K562 (cell line): ENCODE results near the gene HRH1. TPM values are rescaled to one million over a fixed set of nuclear protein-coding genes. Genes with fewer than 3 reads are reported as not detected.

ENCODE experiments used
- AFF4 ChIP-seq: sonication (generic); formaldehyde crosslinking; IDR thresholded peaks from 2 replicates; pipeline ENCODE4 v1.8.0; 2023; ENCODE audit warnings: mild to moderate bottlenecking, missing genetic modification reagents
- ASH1L ChIP-seq: fragments of 450-650 bp; IDR thresholded peaks from 2 replicates; pipeline ENCODE4 v1.6.1; 2018; ENCODE audit warnings: borderline replicate concordance, mild to moderate bottlenecking, low read depth; ENCODE audit not compliant: partially characterized antibody
- CREM ChIP-seq: IDR thresholded peaks from 2 replicates; pipeline ENCODE4 v1.6.1; 2014; ENCODE audit warnings: antibody characterized with exemption, low read depth
- FOXA3 ChIP-seq, 2 experiments: fragments of 450-650 bp in 1 of 2; sonication (generic) in 1 of 2; formaldehyde crosslinking; IDR thresholded peaks in 1 of 2; conservative IDR thresholded peaks in 1 of 2; 2 replicates each; pipeline versions ENCODE4 v1.4.0 to v1.8.0; 2020 to 2022; ENCODE audit warnings: mild to moderate bottlenecking in 2 of 2, missing genetic modification reagents in 1 of 2
- GABPA ChIP-seq: fragments of 200-800 bp; sonication (Bioruptor generic); conservative IDR thresholded peaks from 2 replicates; pipeline ENCODE4 v1.6.1; 2016; ENCODE audit warnings: low read depth, missing genetic modification characterization, missing compliant biosample characterization
- KDM5B ChIP-seq: fragments of 200-600 bp; sonication (generic); IDR thresholded peaks from 2 replicates; pipeline ENCODE4 v1.6.1; 2012; ENCODE audit warnings: low read depth, mild to moderate bottlenecking, moderate library complexity, low read length, control low read depth, inconsistent platforms; ENCODE audit not compliant: insufficient replicate concordance
- MBD2 ChIP-seq: sonication (generic); IDR thresholded peaks from 2 replicates; pipeline ENCODE4 v1.6.1; 2016; ENCODE audit warnings: low read depth, borderline replicate concordance
- NR3C1 ChIP-seq: sonication (generic); formaldehyde crosslinking; IDR thresholded peaks from 2 replicates; pipeline ENCODE4 v1.8.1; 2022; ENCODE audit warnings: missing genetic modification reagents
- OTX1 ChIP-seq: fragments of 450-650 bp; formaldehyde crosslinking; IDR thresholded peaks from 2 replicates; pipeline ENCODE4 v1.4.0; 2022; ENCODE audit warnings: mild to moderate bottlenecking
- POU5F1 ChIP-seq: fragments of 150-350 bp; IDR thresholded peaks from 2 replicates; pipeline ENCODE4 v1.6.1; 2014; ENCODE audit warnings: borderline replicate concordance, low read length, low read depth, mild to moderate bottlenecking; ENCODE audit not compliant: partially characterized antibody
- PTBP1 ChIP-seq: fragments of 200-400 bp; formaldehyde crosslinking; IDR thresholded peaks from 2 replicates; pipeline ENCODE4 v1.6.1; 2017; ENCODE audit warnings: low read depth, low read length
- SIN3A ChIP-seq, 2 experiments: fragments of 150-350 bp in 1 of 2; IDR thresholded peaks; 2 replicates each; pipeline ENCODE4 v1.6.1; 2011 to 2016; ENCODE audit warnings: borderline replicate concordance in 2 of 2, low read depth in 2 of 2, low read length in 2 of 2, mild to moderate bottlenecking in 2 of 2, moderate library complexity in 2 of 2; ENCODE audit not compliant: control insufficient read depth in 1 of 2
- TBP ChIP-seq: optimal IDR thresholded peaks from 2 replicates; pipeline ENCODE3; 2011; ENCODE audit warnings: low read depth, low read length, improper control_type of control experiment
- THRB ChIP-seq: fragments of 450-650 bp; formaldehyde crosslinking; conservative IDR thresholded peaks from 2 replicates; pipeline ENCODE4 v1.4.0; 2022; ENCODE audit warnings: mild to moderate bottlenecking, missing genetic modification characterization
- ZNF175 ChIP-seq: fragments of 200-800 bp; sonication (Bioruptor generic); IDR thresholded peaks from 2 replicates; pipeline ENCODE4 v1.6.1; 2016; ENCODE audit warnings: low read depth, mild to moderate bottlenecking, missing genetic modification characterization, missing compliant biosample characterization
- ZNF395 ChIP-seq: fragments of 200-800 bp; sonication (Bioruptor generic); IDR thresholded peaks from 2 replicates; pipeline ENCODE4 v1.6.1; 2017; ENCODE audit warnings: missing genetic modification characterization, missing compliant biosample characterization
- ZNF696 ChIP-seq: fragments of 250-450 bp; sonication (Bioruptor Pico); conservative IDR thresholded peaks from 2 replicates; pipeline ENCODE4 v1.4.0; 2020; ENCODE audit warnings: mild to moderate bottlenecking, moderate library complexity
- ZNF766 ChIP-seq: fragments of 200-800 bp; sonication (Bioruptor generic); conservative IDR thresholded peaks from 2 replicates; pipeline ENCODE4 v1.6.1; 2016; ENCODE audit warnings: missing genetic modification characterization, missing compliant biosample characterization
- polyA plus RNA-seq, 8 experiments: library from polyadenylated mRNA; depleted of rRNA in 4 of 8; stranded (reverse) in 5 of 8; unstranded in 3 of 8; fragments of >200 nt; fragmentation: Nextera tagmentation in 2 of 8; fragmentation: Illumina TruSeq in 1 of 8; extraction: Ambion mirVana in 2 of 8; extraction: Trizol in 1 of 8; gene quantifications; 2 replicates each; pipeline versions ENCODE4 v1.2.1 to v1.2.3, GENCODE V29; 2011 to 2014; ENCODE audit warnings: inconsistent platforms in 1 of 8, missing spikeins in 1 of 8
- total RNA-seq, 7 experiments: library from RNA; depleted of rRNA in 6 of 7; stranded (reverse); fragments of >200 nt in 6 of 7; fragmentation: Illumina TruSeq in 2 of 7; extraction: Trizol in 2 of 7; gene quantifications; 2 replicates each; pipeline versions ENCODE4 v1.2.1 to v1.2.3, GENCODE V29; 2011 to 2021; ENCODE audit warnings: low replicate concordance in 1 of 7

The HRH1 gene
- total and polyA plus RNA-seq, 9 of the 15 experiments (the other 6 are each of a cell fraction or from before 2014, with no cell fraction given) = 0.03 to 0.15 (median 0.06) TPM; not detected in 1

GRCh38 chr3:11271986-11272904 lies 118.0 kb downstream of the HRH1 start, which contains the start of gene ATG7 (continued):
- TF ChIP-seq ZNF766 (CRISPR knock-in tag) = no peak
- TF ChIP-seq THRB (CRISPR knock-in tag) = no peak
- peak; percentile 38 for TF ChIP-seq POU5F1
- TF ChIP-seq NR3C1 (CRISPR knock-in tag) = no peak
- no peak for TF ChIP-seq ASH1L
- TF ChIP-seq SIN3A (IDR thresholded peaks at IDR 0.05; ENCODE audit: borderline replicate concordance in 2 of 2, control insufficient read depth in 1 of 2, low read depth in 2 of 2, low read length in 2 of 2) = peak; percentile 70 to 92
- 0 out of 2 replicates have a peak, but pooled peaks have one; percentile 74 for TF ChIP-seq OTX1 (CRISPR knock-in tag)
- TF ChIP-seq ZNF175 = no peak
- peak; percentile 76 for TF ChIP-seq KDM5B
- TF ChIP-seq PTBP1 = no peak
- TF ChIP-seq CREM = peak; percentile 99
- TF ChIP-seq ZNF696 = no peak
- TF ChIP-seq FOXA3 (CRISPR knock-in tag; conservative IDR thresholded peaks at IDR 0.05 in 1 of 2, IDR thresholded peaks at IDR 0.05 in 1 of 2) = no peak
- TF ChIP-seq GABPA (tag) = peak; percentile 89
- peak; percentile 49; the same call in 1 of the 2 replicates for TF ChIP-seq AFF4 (CRISPR knock-in tag)
- TF ChIP-seq MBD2 = peak; percentile 87
- peak; percentile 79 for TF ChIP-seq TBP
- TF ChIP-seq ZNF395 (CRISPR knock-in tag) = 0 out of 2 replicates have a peak, but pooled peaks have one; percentile 67
